ENCODE measurements around the gene DLX6.

Gene DLX6

GRCh38 chr7:97005183-97006054 lies at the start of gene DLX6:
DLX6 (plus strand) TSS chr7:97005553; CDS start chr7:97005978, 425 bp downstream.
- no peak for DNase-seq (ENCODE audit: low read depth)

GRCh38 chr7:96959135-96959534 lies 46.2 kb upstream of the DLX6 start:
- DNase-seq (ENCODE audit: low read depth): no peak

- no peak for DNase-seq (ENCODE audit: low read depth)
Measured at GRCh38 chr7:96962221-96962885, 43.0 kb upstream of the DLX6 start.

- DNase-seq (ENCODE audit: low read depth): no peak
Measured at GRCh38 chr7:96968981-96969380, 36.4 kb upstream of the DLX6 start.

GRCh38 chr7:96970739-96971138 lies 34.6 kb upstream of the DLX6 start:
- DNase-seq (ENCODE audit: low read depth): no peak

GRCh38 chr7:96973986-96974385 lies 31.4 kb upstream of the DLX6 start:
- DNase-seq (ENCODE audit: low read depth): no peak

GRCh38 chr7:96976106-96976505 lies 29.2 kb upstream of the DLX6 start:
- DNase-seq (ENCODE audit: low read depth): no peak

- DNase-seq (ENCODE audit: low read depth): no peak
Measured at GRCh38 chr7:96977445-96977844, 27.9 kb upstream of the DLX6 start.

GRCh38 chr7:96979551-96980276 lies 25.6 kb upstream of the DLX6 start:
- no peak for DNase-seq (ENCODE audit: low read depth)

- no peak for DNase-seq (ENCODE audit: low read depth)
Measured at GRCh38 chr7:96982586-96982985, 22.8 kb upstream of the DLX6 start.

GRCh38 chr7:96985992-96986391 lies 19.4 kb upstream of the DLX6 start:
- no peak for DNase-seq (ENCODE audit: low read depth)

- no peak for DNase-seq (ENCODE audit: low read depth)
Measured at GRCh38 chr7:96986901-96987300, 18.5 kb upstream of the DLX6 start.

GRCh38 chr7:96987719-96988118 lies 17.6 kb upstream of the DLX6 start:
- DNase-seq (ENCODE audit: low read depth): no peak

GRCh38 chr7:96989241-96989858 lies 16.0 kb upstream of the DLX6 start:
- DNase-seq (ENCODE audit: low read depth): no peak

- DNase-seq (ENCODE audit: low read depth): no peak
Measured at GRCh38 chr7:96989859-96990317, 15.5 kb upstream of the DLX6 start.

- DNase-seq (ENCODE audit: low read depth): no peak
Measured at GRCh38 chr7:96991546-96992191, 13.7 kb upstream of the DLX6 start.

GRCh38 chr7:96992192-96993005 lies 13.0 kb upstream of the DLX6 start:
- DNase-seq (ENCODE audit: low read depth): no peak

GRCh38 chr7:96993094-96993865 lies 12.1 kb upstream of the DLX6 start:
- no peak for DNase-seq (ENCODE audit: low read depth)

GRCh38 chr7:96993980-96994379 lies 11.4 kb upstream of the DLX6 start:
- DNase-seq (ENCODE audit: low read depth): no peak

All from stimulated activated CD8-positive, alpha-beta memory T cell treated with anti-CD3 and anti-CD28 coated beads, Interleukin-15, amount 100 ng/mL, for 24 hours (primary cell).